H1 (cell line): ENCODE data around the gene CDH15. TPM values are rescaled to one million over a fixed set of nuclear protein-coding genes. Genes with fewer than 3 reads are reported as not detected.

Experiments
- BCL11A ChIP-seq, 2 experiments: IDR thresholded peaks; one replicate each; pipeline ENCODE4 v1.6.1; 2011; ENCODE audit warnings: low read depth in 2 of 2, low read length in 2 of 2, mild to moderate bottlenecking in 2 of 2
- CHD7 ChIP-seq: fragments of 300-600 bp; sonication (generic); IDR thresholded peaks from 2 replicates; pipeline ENCODE4 v1.7.1; 2012; ENCODE audit warnings: low read length, moderate library complexity, mild to moderate bottlenecking, inconsistent platforms; ENCODE audit not compliant: insufficient replicate concordance
- HDAC6 ChIP-seq: IDR thresholded peaks from one replicate; pipeline ENCODE4 v1.7.1; 2012; ENCODE audit warnings: low read depth, mild to moderate bottlenecking, inconsistent platforms, low read length, moderate library complexity
- NANOG ChIP-seq: IDR thresholded peaks from 2 replicates; pipeline ENCODE4 v1.6.1; 2011; ENCODE audit warnings: low read length, low read depth, mild to moderate bottlenecking, inconsistent platforms; ENCODE audit not compliant: insufficient read depth, poor library complexity, severe bottlenecking
- RXRA ChIP-seq: IDR thresholded peaks from 2 replicates; pipeline ENCODE4 v1.6.1; 2011; ENCODE audit warnings: low read depth, mild to moderate bottlenecking, low read length, moderate library complexity; ENCODE audit not compliant: insufficient read depth
- TAF7 ChIP-seq: optimal IDR thresholded peaks from 2 replicates; pipeline ENCODE3; 2011; ENCODE audit warnings: low read depth, mild to moderate bottlenecking, inconsistent platforms, low read length, moderate library complexity, borderline replicate concordance
- polyA plus RNA-seq, 7 experiments: library from polyadenylated mRNA; depleted of rRNA in 3 of 7; stranded (reverse) in 5 of 7; unstranded in 2 of 7; fragments of >200 nt in 5 of 7; fragments of 200-250 nt in 2 of 7; gene quantifications; 1 replicate in 5 of 7; 2 replicates in 1 of 7; 4 replicates in 1 of 7; pipeline versions ENCODE4 v1.2.1 to v1.2.3, GENCODE V29; 2011 to 2013; ENCODE audit warnings: missing spikeins in 2 of 7, mixed read lengths in 2 of 7
- total RNA-seq: library from RNA; stranded (reverse); fragmentation: NEBNext Ultra II Directional; extraction: Animal tissue kit (Norgen Biotek cat#: 25700); gene quantifications from 2 replicates; pipeline ENCODE4 v1.2.1, GENCODE V29; 2021

Gene CDH15
- total and polyA plus RNA-seq, 2 of the 8 experiments (the other 6 are each of a cell fraction or from before 2014, with no cell fraction given): 0.50 to 0.82 TPM

DNA sequence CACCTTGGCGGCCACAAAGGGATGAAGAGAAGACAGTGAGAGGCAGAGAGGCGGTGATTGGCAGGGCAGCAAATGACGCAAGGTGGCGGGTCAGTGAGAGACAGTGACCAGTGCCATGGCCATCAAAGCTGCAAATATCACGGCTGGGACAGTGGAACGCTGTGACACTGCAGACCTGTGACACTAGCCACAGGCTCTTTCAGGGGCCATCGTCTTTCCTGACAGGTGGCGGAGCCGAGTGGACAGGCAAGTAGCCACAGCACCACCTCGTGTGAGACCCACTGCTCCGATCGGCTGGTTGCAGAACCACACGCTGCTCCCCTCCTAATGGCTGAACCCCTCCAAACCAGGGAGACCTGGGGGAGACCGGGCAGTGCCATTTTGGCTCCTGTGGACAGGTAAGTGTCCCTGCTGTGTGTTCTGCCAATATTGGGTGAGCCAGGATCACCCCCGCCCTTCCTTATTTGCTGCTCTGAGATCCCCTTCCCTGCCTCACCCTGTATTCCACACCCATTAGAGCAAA, 38.0 kb downstream of the CDH15 start (continued):
- TF ChIP-seq CHD7: no peak
- TF ChIP-seq HDAC6: no peak
- TF ChIP-seq BCL11A (IDR thresholded peaks at IDR 0.05; ENCODE audit: low read depth in 2 of 2, low read length in 2 of 2): no peak
- no peak for TF ChIP-seq RXRA
- TF ChIP-seq NANOG: no peak
- no peak for TF ChIP-seq TAF7
